GM21447 (cell line): ENCODE results near the gene ZSCAN5A.
"Not testable (repeated sequence)": the region's sequence is repeated elsewhere in the genome, so short reads cannot be mapped to it uniquely, and the experiment has no call there.

Experiments
- ATAC-seq: cut with Tn5 transposase; IDR thresholded peaks from one replicate; pipeline ENCODE4 v1.9.1; 2021; ENCODE audit not compliant: unreplicated experiment

The ZSCAN5A gene

DNA sequence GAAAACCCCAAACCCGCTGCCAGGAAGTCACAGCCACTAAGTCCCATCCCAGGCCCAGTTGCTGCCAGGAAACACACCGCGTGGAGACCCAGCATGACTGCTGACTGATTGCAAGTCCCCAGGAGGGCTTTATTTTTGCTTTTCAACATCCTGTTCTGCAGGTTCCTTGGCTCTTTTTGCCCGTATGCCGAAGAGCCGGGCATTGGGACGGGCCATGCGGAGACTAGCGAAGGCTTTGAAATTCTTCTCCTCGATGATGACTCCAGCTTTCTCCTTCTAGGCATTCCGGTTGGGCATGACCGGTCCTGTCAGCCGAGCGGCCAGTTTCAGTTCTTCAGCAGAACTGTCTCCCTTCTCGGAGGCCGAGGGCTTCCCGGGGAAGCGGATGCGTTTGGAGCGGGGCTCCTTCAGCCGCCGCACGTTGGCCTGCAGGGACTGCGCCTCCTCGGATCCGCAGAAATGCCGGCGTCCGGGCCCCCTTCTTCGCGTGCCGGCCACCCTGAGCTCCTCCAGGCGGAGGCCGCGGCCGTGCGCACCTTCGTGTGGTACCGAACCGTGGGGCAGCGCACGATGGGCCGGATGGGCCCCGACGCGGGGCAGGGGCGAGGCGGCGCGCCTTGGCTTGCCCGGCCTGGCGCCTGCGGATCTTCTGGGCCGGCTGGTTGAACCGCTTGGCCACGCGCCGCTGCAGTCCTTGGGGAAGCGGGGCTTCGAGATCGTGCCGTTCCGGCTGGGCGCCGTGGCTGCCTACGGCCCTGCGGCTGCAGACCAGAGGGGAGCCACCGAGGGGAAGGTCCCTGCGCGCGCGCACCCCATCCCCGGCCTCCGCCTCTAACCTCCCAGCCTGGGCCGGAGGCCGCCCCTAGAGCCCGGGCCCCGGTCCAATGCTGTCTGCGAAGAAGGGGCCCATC, 97.3 kb downstream of the ZSCAN5A start:
- no peak for ATAC-seq

DNA sequence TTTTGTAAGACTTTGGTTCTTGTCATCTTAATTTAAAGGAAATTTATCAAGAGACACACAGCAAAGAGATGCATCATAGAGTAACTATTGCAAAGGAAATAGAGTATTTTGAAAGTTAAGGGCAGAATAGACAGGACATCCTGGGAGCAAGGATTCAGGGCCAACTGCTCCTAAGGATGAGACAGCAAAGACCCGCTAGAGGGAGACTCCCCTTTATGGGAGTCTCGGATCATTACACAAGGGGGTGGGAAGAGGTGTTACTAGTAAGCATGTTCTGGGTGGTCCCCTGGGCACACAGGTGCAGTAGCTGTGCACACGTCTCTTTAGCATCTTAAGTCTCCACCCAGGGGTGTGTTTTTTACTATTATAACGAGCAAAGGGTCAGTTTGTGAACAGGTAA, 102.9 kb downstream of the ZSCAN5A start:
- ATAC-seq: no peak

DNA sequence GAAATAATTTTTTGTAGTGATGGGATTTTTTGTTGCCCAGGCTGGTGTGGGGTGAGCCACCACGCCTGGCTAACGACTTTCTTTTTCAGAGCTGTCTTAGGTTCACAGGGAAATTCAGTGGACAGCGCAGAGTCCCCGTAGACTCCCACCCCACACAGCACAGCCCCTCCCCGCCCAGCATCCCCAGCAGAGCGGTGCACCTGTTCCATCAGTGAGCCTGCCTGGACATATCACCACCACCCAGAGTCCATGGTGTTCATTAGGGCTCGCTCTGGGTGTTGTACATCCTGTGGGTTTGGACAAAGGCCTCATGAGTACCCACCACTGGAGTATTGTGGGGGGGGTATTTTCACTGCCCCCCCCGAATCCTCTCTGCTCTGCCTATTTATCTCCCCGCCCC, 104.6 kb downstream of the ZSCAN5A start:
- not testable (repeated sequence) for ATAC-seq

DNA sequence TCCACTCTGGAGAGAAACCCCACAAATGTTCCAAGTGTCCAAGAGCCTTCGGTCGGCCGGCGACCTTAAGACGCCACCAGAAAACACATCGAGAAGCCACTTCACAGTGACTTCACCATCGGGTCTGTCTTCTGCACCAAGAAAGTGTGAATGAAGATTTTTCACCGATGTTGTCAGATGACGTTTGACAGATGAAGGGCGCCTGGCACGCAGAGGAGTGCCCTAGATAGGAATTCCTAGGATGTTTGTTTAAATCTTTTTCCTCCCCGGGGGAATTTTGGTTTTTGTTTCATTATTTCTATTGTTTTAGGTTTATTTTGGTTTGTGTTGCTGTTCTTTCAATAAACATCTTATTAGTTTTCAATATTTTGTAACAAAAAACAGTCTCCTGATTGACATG, 105.5 kb downstream of the ZSCAN5A start:
- no peak for ATAC-seq

DNA sequence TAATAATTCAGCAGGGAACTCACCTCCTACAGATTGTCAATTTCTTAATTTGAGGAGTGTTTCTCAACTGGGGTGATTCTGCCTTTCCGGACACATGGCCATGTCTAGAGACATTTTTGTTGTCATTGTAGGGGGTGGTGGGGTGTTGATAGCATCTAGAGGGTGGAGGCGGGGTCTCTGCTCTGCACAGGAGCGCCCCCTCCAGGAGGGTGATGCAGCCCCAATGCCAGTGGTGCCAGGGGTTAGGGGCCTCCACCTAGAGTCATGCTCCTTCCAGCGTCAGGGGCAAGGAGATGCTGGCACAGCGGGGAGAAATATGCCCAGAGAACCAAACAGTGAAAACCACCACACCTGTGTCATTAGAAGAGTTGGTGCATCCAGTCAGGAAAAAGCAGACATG, 107.1 kb downstream of the ZSCAN5A start:
- not testable (repeated sequence) for ATAC-seq

DNA sequence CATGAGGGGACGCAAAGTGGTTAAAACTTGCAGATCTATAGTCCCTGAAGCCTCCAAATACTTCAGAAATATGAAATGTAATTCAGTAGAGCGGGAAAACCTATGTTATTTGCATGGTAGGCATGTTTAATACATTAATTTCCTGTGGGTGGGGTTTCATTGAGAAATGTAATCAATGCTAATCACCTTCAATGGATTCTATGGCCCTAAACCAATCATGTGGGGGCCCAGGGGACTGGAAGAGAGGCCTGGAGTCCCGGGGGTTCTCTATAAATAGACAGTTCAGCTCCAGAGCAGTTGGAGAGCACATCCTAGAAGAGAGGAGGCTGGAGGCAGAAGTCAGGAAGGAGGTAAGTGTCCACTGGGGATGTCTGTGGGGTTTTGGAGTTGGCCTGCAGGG, 112.7 kb downstream of the ZSCAN5A start, which contains the start of gene ZSCAN5C:
TSS of gene ZSCAN5C (plus strand) at position 301 of the 400 bp plus-strand sequence. CDS start 3,641 bp downstream, outside the sequence.
- no peak for ATAC-seq

DNA sequence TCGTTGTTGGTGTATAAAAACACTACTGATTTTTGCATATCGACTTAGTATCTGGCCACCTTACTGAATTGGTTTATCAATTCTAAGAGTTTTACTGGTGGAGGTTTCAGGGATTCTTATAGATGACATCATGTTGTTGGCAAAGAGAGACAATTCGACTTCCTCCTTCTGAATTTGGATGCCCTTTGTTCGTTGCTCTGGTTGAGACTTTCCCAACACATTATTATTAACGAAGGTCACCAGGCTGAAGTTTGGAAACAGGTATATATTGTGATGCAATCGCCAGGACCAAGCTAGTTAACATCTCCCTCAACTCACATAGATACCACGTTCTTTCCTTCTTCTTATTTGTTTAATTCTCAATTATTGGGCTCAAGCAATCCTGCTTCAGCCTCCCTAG, 115.0 kb downstream of the ZSCAN5A start:
- ATAC-seq: no peak

DNA sequence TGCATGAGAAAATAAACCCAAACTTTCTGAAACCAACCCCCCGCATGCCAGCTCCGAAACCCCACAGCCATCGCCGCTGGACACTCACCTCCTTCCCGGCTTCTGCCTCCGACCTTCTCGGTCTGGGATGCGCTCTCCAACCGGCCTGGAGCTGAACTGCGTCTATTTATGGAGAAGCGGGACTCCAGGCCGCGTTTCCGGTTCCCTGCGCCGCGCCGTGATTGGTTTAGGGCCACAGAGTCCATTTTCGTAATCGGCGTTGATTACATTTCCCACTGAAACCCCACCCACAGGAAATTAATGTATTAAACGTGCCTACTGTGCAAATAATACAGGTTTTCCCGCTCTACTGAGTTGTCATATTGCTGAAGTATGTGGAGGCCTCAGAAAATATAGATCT, 117.0 kb downstream of the ZSCAN5A start, which contains the start of gene ZSCAN5B:
TSS of gene ZSCAN5B (minus strand) at position 138 of the 400 bp plus-strand sequence. CDS start 4,731 bp downstream, outside the sequence.
- ATAC-seq: not testable (repeated sequence)

DNA sequence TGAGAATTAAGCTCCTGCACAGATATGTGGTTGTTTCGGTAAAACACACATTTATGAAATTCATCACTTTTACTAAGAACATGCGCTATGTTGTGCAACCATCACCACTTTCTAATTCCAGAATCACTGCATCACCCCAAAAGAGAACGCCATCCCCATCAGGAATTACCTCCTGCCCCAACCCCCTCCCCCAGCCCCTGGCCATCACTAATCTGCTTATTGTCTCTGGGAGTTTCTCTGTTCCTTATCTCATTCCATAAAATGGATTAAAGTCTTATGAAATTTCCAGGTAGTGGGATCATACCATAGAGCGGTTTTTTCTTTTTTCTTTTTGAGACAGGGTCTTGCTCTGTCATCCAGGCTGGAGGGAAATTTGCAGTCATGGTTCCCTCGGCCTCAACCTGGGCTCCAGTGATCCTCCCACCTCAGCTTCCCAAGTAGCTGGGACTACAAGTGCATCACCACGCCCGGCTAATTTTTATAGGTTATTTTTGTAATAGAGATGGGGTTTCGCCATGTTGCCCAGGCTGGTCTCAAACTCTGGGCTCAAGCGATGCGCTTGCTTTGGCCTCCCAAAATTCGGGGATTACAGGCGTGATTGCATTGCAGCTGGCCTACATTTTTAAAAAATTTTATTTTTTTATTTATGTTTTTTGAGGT, 120.5 kb downstream of the ZSCAN5A start:
- no peak for ATAC-seq

DNA sequence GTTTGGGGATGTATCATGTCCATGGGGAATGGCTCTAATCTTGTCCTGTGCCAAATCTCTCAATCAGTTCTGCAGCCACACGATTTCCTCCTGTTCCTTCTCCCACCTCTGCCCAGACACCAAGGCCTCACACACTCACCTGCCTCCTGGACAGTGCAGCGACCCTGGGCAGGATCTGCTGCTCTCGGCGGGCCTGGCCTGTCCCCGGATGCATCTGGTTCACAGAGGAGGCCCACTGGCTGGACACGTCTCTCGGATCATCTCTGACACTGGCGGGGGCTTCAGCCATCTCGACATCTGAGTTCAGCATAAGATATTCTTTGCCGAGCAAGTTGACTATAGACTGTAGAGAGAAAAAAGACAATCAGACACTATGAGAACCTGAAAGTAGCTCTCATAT, 122.9 kb downstream of the ZSCAN5A start:
- no peak for ATAC-seq

DNA sequence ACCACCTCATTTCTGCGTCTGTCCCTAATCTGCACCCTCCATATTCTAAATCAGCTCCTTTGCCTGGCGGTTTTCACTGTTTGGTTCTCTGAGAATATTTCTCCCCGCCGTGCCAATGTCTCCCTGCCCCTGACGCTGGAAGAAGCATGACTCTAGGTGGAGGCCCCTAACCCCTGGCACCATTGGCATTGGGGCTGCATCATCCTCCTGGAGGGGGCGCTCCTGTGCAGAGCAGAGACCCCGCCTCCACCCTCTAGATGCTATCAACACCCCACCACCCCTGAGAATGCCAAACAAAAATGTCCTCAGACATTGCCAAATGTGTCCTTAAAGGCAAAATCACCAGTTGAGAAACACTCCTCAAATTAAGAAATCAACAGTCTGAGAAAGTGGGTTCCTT, 123.5 kb downstream of the ZSCAN5A start:
- ATAC-seq: no peak

DNA sequence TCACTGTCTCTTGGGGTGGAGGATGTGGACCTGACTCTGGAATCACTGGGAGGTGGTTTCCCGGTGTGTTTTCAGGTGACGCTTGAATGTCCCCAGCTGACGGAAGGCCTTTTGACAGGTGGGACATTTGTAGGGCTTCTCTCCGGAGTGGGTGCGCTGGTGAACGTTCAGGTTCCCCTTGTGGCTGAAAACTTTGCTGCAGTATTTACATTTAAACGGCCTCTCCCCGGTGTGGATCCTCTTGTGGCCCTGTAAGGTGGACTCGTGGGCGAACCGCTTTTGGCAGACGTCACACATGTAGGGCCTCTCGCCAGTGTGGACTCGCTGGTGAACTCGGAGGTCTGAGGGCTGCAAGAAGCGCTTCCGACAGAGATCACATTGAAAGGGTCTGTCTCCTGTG, 124.9 kb downstream of the ZSCAN5A start:
- no peak for ATAC-seq

DNA sequence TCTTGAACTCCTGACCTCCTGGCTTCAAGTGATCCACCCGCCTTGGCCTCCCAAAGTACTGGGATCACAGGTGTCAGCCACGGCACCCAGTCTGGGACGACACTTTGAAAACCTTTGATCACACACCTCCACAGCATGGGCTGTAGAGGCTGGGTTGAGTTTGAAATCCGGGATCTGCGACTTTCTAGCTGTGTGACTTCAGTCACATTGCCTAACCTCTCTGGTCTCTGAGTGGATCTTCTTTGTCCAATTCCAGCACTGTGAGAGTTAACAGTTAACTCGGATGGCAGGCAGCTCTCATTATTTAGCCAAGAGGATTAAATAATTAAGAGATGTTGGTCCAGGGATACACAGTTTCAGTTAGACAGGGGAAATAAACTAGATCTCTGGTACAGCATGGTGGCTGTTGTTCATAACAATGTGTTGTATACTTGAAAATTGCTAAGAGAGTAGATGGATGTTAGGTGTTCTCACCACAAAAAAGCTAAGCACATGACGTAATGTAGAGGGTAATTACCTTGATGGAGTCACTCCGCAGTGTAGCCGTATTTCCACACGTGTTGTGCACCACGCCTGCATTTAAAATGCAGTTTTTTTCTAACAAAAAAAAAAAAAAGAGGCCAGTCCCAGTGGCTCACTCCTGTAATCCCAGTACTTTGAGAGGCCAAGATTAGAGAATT, 136.9 kb downstream of the ZSCAN5A start:
- no peak for ATAC-seq

DNA sequence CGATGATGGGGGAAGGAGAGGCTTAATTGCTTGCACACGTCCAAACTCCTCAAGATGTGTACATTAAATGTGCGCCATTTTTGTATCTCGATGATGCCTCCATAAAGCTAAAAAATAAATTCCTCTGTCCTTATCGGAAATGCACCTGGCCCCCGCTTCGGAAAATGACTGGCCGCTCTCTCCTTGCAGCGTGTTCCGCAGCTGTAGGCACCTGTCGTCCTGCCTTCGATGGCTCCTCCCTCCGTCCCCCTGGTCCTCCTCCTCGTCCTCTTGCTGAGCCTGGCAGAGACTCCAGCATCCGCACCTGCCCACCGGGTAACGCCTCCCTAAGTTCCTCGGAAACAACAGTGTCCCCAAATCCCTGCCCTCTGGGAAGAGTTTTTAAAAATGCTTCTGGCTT, 137.8 kb downstream of the ZSCAN5A start:
- ATAC-seq: no peak

DNA sequence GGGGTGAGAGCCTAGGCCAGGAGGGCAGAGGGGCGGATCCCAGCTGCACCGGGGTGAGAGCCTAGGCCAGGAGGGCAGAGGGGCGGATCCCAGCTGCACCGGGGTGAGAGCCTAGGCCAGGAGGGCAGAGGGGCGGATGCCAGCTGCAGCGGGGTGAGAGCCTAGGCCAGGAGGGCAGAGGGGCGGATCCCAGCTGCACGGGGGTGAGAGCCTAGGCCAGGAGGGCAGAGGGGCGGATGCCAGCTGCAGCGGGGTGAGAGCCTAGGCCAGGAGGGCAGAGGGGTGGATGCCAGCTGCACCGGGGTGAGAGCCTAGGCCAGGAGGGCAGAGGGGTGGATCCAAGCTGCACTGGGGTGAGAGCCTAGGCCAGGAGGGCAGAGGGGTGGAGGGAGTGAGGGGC, 138.3 kb downstream of the ZSCAN5A start:
- not testable (repeated sequence) for ATAC-seq

DNA sequence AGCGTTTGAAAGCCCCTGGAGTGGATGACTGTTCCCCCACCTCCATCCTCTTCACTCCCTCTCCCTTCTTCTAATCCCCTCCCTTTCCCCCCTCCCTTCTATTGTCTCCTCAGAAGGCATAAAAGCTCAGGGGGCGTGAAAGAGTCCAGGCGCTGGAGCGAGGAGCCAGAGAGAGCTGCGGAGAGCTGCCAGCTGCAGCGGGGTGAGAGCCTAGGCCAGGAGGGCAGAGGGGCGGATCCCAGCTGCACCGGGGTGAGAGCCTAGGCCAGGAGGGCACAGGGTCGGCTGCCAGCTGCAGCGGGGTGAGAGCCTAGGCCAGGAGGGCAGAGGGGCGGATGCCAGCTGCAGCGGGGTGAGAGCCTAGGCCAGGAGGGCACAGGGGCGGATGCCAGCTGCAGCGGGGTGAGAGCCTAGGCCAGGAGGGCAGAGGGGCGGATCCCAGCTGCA, 138.8 kb downstream of the ZSCAN5A start, which contains the start of gene GALP:
TSS of gene GALP (plus strand) at position 148 of the 447 bp plus-strand sequence. CDS start 1,101 bp downstream, outside the sequence.
- not testable (repeated sequence) for ATAC-seq

DNA sequence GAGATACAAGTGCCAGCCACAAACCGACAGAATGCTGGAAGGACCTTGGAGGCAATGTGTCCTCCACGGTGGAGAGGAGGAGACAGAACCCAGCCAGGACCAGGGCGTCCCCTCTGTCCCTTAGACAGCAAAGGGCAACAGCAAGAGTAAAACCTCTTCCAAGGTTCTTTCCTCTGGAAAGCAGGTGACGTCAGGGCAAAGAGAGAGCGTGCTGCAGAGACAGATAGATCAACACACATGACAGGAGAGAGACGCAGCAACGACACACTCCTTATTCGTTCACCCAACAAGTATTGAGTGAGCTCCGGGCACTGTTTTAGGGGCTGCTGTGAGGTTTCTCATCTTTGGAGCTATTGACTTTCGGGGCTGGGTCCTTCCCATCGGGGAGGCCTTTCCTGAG, 140.1 kb downstream of the ZSCAN5A start:
- ATAC-seq: no peak

DNA sequence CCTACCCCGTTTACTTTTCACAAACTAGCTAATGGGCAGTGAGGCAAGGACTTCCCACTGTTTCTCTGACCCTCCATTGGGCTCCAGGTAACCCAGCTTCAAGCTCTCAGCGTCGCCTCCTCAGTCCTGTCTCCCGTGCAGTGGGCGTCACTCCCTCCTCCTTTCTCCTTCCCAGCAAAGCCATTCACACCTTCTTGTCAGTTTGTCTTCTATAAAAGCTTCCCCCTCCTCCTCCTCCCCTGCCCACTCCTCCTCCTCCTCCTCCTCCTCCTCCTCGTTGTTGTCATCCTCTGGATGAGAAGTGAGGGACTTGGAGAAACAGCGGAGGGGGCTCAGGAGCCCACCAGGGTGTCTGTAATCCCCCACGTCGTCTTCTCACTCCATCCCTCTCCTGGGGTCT, 140.6 kb downstream of the ZSCAN5A start:
- no peak for ATAC-seq
